Testis (tissue), 3 donors: Measurements from ENCODE around the gene TYK2. TPM values are rescaled to one million over a fixed set of nuclear protein-coding genes. Genes with fewer than 3 reads are reported as not detected.

Source experiments
- DNase-seq: peaks from one replicate; pipeline ENCODE4 v3.0.0-alpha.2; 2019
- H3K27ac ChIP-seq, 2 donors: fragments of 200-600 bp; sonication (generic); one replicate each; pipeline ENCODE4 v1.5.1; 2019
- H3K27me3 ChIP-seq: fragments of 200-600 bp; sonication (generic); one replicate; pipeline ENCODE4 v1.5.1; 2019
- H3K36me3 ChIP-seq: fragments of 200-600 bp; sonication (generic); one replicate; pipeline ENCODE4 v1.5.1; 2017; ENCODE audit warnings: low read depth; ENCODE audit errors: missing control alignments
- H3K4me1 ChIP-seq: fragments of 200-600 bp; sonication (generic); one replicate; pipeline ENCODE4 v1.5.1; 2019
- H3K4me3 ChIP-seq, 2 donors: fragments of 200-600 bp; sonication (generic); one replicate each; pipeline ENCODE4 v1.5.1; 2017 to 2019
- H3K9me3 ChIP-seq: fragments of 200-600 bp; sonication (generic); one replicate; pipeline ENCODE4 v1.5.1; 2017
- POLR2A ChIP-seq: fragments of 450-650 bp; IDR thresholded peaks from one replicate; pipeline ENCODE4 v1.6.1; 2017; ENCODE audit warnings: antibody characterized with exemption, mild to moderate bottlenecking, moderate library complexity
- WGBS, 2 donors: methylation state at CpG; one replicate each; pipeline ENCODE4 v1.1.5; 2018; 5-methylcytosine and 5-hydroxymethylcytosine counted together
- intact Hi-C: fragments of 100-400 bp; cut with DNase I; formaldehyde crosslinking; loops from one replicate; pipeline ENCODE4 v1.15.1; 2023; ENCODE audit warnings: low total_unique reads
- microRNA counts, 2 donors: library from miRNA; unstranded; fragments of <30 nt; microRNA quantifications; one replicate each; lab custom pipeline; 2016
- microRNA-seq, 2 donors: library from miRNA; unstranded; fragments of <30 nt; microRNA quantifications; one replicate each; pipeline ENCODE4, GENCODE V29; 2016; ENCODE audit warnings: borderline number of aligned reads in 2 of 2, borderline replicate concordance in 1 of 2
- polyA plus RNA-seq: library from polyadenylated mRNA; stranded (reverse); fragments of 350-450 nt; fragmentation: Illumina TruSeq; extraction: RNeasy Lipid Tissue Mini Kit (QIAGEN cat#74804); gene quantifications from one replicate; pipeline ENCODE4 v1.2.3, GENCODE V29; 2014; ENCODE audit warnings: low read depth, low replicate concordance; ENCODE audit not compliant: insufficient read depth
- small RNA-seq, 2 donors: library from RNA; depleted of rRNA; stranded (forward); fragments of <200 nt; gene quantifications; one replicate each; pipeline ENCODE3, GENCODE V24; 2016
- total RNA-seq, 2 donors: library from RNA; depleted of rRNA; stranded (reverse); fragments of >200 nt; gene quantifications; one replicate each; pipeline ENCODE4 v1.2.3, GENCODE V29; 2016
- TF ChIP-seq, protein P1 (sequence below), 3 experiments: fragments of 450-650 bp in 2 of 3; fragments of 200-600 bp in 1 of 3; sonication (generic) in 1 of 3; IDR thresholded peaks; one replicate each; pipeline ENCODE4 v1.5.1; 2016 to 2019; ENCODE audit warnings: antibody characterized with exemption in 3 of 3, mild to moderate bottlenecking in 2 of 3, moderate library complexity in 1 of 3

Gene TYK2
- total and polyA plus RNA-seq, 3 donors from 2014 or later, result 47.6 to 113 (median 112) TPM

DNA sequence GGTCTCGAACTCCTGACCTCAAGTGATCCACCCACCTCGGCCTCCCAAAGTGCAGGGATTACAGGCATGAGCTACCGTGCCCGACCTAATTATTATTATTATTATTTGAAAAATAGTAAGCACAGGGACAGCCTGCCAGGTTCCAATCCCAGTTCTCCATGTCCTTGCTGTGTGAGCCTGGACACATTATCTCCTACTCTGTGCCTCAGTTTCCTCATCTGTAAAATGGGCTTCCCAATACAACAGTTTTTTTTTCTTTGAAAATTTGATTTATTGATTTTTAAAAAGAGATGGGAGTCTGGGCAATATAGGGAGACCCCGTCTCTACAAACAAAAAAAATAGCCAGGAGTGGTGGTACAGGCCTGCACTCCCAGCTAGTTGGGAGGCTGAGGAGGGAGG lies 74.0 kb downstream of the TYK2 start:
- WGBS, 2 donors, result 88 to 90% methylated on average over 5 of the region's 5 CpGs
- H3K4me3 ChIP-seq, result no peak overlapping the region

DNA sequence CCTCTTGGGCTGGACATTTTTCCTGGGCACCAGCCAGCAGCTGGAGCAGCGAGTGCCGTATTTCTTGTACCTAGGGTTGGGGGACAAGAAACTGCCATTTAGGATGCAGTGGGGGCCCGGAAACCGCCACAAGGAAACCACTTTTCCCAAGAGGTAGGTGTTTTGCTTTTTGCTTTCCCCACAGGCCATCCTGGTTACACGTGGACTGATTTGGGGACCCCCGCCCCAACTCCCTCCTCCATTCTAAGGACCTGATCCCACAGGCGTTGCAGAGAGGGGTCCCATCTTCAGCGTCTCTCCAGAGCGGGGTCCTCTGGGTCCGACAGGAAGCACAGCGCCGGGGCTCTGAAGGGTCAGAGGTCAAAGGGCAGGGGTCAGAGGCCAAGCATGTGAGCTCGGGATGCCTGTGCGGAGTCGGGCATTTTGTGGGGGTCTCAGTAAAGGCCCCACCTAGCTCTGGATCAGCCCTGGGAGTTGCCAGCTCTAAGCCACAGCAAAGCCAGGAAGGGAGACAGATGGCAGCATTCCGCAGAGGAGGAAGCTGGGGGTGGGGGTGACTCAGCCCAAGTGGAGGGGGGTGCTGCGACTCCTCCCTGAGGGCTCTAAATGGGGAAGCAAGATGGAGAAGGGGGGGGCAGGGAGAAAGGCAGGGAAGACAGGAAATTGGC lies 75.1 kb downstream of the TYK2 start:
- intact Hi-C loops, result no loop called here
- Histone ChIP-seq H3K36me3 (no peaks in the 10 kb centered on the region), H3K4me1 (no peaks in the 10 kb centered on the region), H3K9me3 (no peaks in the 10 kb centered on the region), H3K4me3 (no peak overlapping the region), H3K27me3 (no peaks in the 10 kb centered on the region), H3K27ac (no peak overlapping the region)
- 83 to 87% methylated on average over 13 to 17 of the region's 17 CpGs for WGBS, 2 donors
- DNase-seq, result no peak
- TF ChIP-seq, protein P1, sequence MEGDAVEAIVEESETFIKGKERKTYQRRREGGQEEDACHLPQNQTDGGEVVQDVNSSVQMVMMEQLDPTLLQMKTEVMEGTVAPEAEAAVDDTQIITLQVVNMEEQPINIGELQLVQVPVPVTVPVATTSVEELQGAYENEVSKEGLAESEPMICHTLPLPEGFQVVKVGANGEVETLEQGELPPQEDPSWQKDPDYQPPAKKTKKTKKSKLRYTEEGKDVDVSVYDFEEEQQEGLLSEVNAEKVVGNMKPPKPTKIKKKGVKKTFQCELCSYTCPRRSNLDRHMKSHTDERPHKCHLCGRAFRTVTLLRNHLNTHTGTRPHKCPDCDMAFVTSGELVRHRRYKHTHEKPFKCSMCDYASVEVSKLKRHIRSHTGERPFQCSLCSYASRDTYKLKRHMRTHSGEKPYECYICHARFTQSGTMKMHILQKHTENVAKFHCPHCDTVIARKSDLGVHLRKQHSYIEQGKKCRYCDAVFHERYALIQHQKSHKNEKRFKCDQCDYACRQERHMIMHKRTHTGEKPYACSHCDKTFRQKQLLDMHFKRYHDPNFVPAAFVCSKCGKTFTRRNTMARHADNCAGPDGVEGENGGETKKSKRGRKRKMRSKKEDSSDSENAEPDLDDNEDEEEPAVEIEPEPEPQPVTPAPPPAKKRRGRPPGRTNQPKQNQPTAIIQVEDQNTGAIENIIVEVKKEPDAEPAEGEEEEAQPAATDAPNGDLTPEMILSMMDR (IDR thresholded peaks at IDR 0.05), result no peak
- TF ChIP-seq POLR2A, result no peak

More for the DNA sequence above, 74.0 kb downstream of the TYK2 start:
- intact Hi-C loops, result no loop called here
- Histone ChIP-seq H3K27ac (no peak overlapping the region), H3K9me3 (no peaks in the 10 kb centered on the region), H3K36me3 (no peaks in the 10 kb centered on the region), H3K27me3 (no peaks in the 10 kb centered on the region), H3K4me1 (no peaks in the 10 kb centered on the region)
- no peak for TF ChIP-seq POLR2A
- TF ChIP-seq, protein P1 (IDR thresholded peaks at IDR 0.05), result no peak
- no peak for DNase-seq

MicroRNAs within 50 kb of the gene (microRNA counts, 767-probe panel; counts per million panel counts)
- 0 to 152 counts per million in 2 donors for microRNA hsa-miR-1181 (lab: Ali Mortazavi, UCI)

Small RNA genes lying within 50 kb of the gene (microRNA-seq; reads per million reads assigned to microRNA genes)
- 0.69 to 0.70 reads per million in 2 donors for gene MIR1181

Small RNA genes lying within 50 kb of the gene (small RNA-seq; reads per million reads assigned to genes)
- gene AC011511.1 (0 reads per million in 2 donors), gene AC011511.4 (0 reads per million in 2 donors)

Other genes with a start within 250 kb of the TYK2 start
- 100 to 1,000 TPM; 103 to 145 TPM for gene DNMT1, start 185.6 kb downstream of the TYK2 start, total RNA-seq
- gene DNMT1, start 185.6 kb downstream of the TYK2 start, polyA plus RNA-seq, result 96.5 TPM
- 10 to 100 TPM in 1 of 2 donors, 1 to 10 TPM in 1; 8.7 to 13.7 TPM for gene S1PR2, start 149.2 kb downstream of the TYK2 start, total RNA-seq
- 11.9 TPM for gene S1PR2, start 149.2 kb downstream of the TYK2 start, polyA plus RNA-seq
- 10 to 100 TPM; 63.5 to 91.8 TPM for gene MRPL4, start 128.4 kb downstream of the TYK2 start, total RNA-seq
- gene MRPL4, start 128.4 kb downstream of the TYK2 start, polyA plus RNA-seq, result 53.3 TPM
- gene ICAM1, start 109.5 kb downstream of the TYK2 start, total RNA-seq, result 10 to 100 TPM; 10.1 to 18.0 TPM
- 14.3 TPM for gene ICAM1, start 109.5 kb downstream of the TYK2 start, polyA plus RNA-seq
- gene ICAM4, start 93.6 kb downstream of the TYK2 start, total RNA-seq, result under 1 TPM; 0.25 to 0.47 TPM
- gene ICAM4, start 93.6 kb downstream of the TYK2 start, polyA plus RNA-seq, result 0.28 TPM
- gene ICAM5, start 90.6 kb downstream of the TYK2 start, total RNA-seq, result 1 to 10 TPM; 4.3 to 7.6 TPM
- 5.4 TPM for gene ICAM5, start 90.6 kb downstream of the TYK2 start, polyA plus RNA-seq
- 10 to 100 TPM; 12.8 to 22.1 TPM for gene ZGLP1, start 70.8 kb downstream of the TYK2 start, total RNA-seq
- 10.5 TPM for gene ZGLP1, start 70.8 kb downstream of the TYK2 start, polyA plus RNA-seq
- 10 to 100 TPM; 35.7 to 40.2 TPM for gene FDX2, start 64.6 kb downstream of the TYK2 start, total RNA-seq
- gene FDX2, start 64.6 kb downstream of the TYK2 start, polyA plus RNA-seq, result 26.8 TPM
- 10 to 100 TPM; 34.5 to 49.6 TPM for gene RAVER1, start 47.0 kb downstream of the TYK2 start, total RNA-seq
- 32.3 TPM for gene RAVER1, start 47.0 kb downstream of the TYK2 start, polyA plus RNA-seq
- gene ICAM3, start 40.9 kb downstream of the TYK2 start, total RNA-seq, result 1 to 10 TPM; 2.4 to 2.8 TPM
- 6.3 TPM for gene ICAM3, start 40.9 kb downstream of the TYK2 start, polyA plus RNA-seq
- gene CDC37, start 23.0 kb upstream of the TYK2 start, total RNA-seq, result 100 to 1,000 TPM; 160 to 210 TPM
- 170 TPM for gene CDC37, start 23.0 kb upstream of the TYK2 start, polyA plus RNA-seq
- gene PDE4A, start 40.0 kb upstream of the TYK2 start, total RNA-seq, result 10 to 100 TPM; 20.1 to 35.0 TPM
- 35.4 TPM for gene PDE4A, start 40.0 kb upstream of the TYK2 start, polyA plus RNA-seq
- 10 to 100 TPM; 40.7 to 61.0 TPM for gene KEAP1, start 122.8 kb upstream of the TYK2 start, total RNA-seq
- 54.1 TPM for gene KEAP1, start 122.8 kb upstream of the TYK2 start, polyA plus RNA-seq
- gene S1PR5, start 136.9 kb upstream of the TYK2 start, total RNA-seq, result under 1 TPM; 0.12 to 0.31 TPM
- 0.61 TPM for gene S1PR5, start 136.9 kb upstream of the TYK2 start, polyA plus RNA-seq
- gene ATG4D, start 163.3 kb upstream of the TYK2 start, total RNA-seq, result 10 to 100 TPM; 80.5 to 97.1 TPM
- gene ATG4D, start 163.3 kb upstream of the TYK2 start, polyA plus RNA-seq, result 167 TPM
- 10 to 100 TPM; 33.7 to 34.6 TPM for gene KRI1, start 185.4 kb upstream of the TYK2 start, total RNA-seq
- 48.3 TPM for gene KRI1, start 185.4 kb upstream of the TYK2 start, polyA plus RNA-seq
- 10 to 100 TPM; 30.6 to 37.2 TPM for gene CDKN2D, start 188.4 kb upstream of the TYK2 start, total RNA-seq
- gene CDKN2D, start 188.4 kb upstream of the TYK2 start, polyA plus RNA-seq, result 57.7 TPM
- 1 to 10 TPM; 6.9 to 7.7 TPM for gene AP1M2, start 206.7 kb upstream of the TYK2 start, total RNA-seq
- 23.3 TPM for gene AP1M2, start 206.7 kb upstream of the TYK2 start, polyA plus RNA-seq
- gene SLC44A2, start 245.0 kb upstream of the TYK2 start, total RNA-seq, result 100 to 1,000 TPM; 360 to 463 TPM
- 268 TPM for gene SLC44A2, start 245.0 kb upstream of the TYK2 start, polyA plus RNA-seq